Spleen (tissue), 11 donors: ENCODE results near the gene CAPN9. TPM values are rescaled to one million over a fixed set of nuclear protein-coding genes. Genes with fewer than 3 reads are reported as not detected.

ENCODE experiments used
- DNase-seq: peaks from one replicate; pipeline ENCODE4 v3.0.0-alpha.2; 2020
- H3K27ac ChIP-seq, 8 donors: fragments of 200-600 bp; sonication (generic) in 7 of 8; 1 replicate in 4 of 8; 2 replicates in 4 of 8; pipeline versions ENCODE4 v1.5.0 to v1.8.0; 2016 to 2021; ENCODE audit warnings: inconsistent platforms in 4 of 8, mild to moderate bottlenecking in 4 of 8, moderate library complexity in 1 of 8
- H3K27me3 ChIP-seq, 7 donors: fragments of 200-600 bp; sonication (generic) in 6 of 7; replicated peaks in 1 of 7; 1 replicate in 4 of 7; 2 replicates in 3 of 7; pipeline versions ENCODE4 v1.5.0 to v1.8.0; 2016 to 2021; ENCODE audit warnings: inconsistent platforms in 3 of 7, mild to moderate bottlenecking in 1 of 7
- H3K36me3 ChIP-seq, 6 donors: fragments of 200-600 bp; sonication (generic) in 5 of 6; 1 replicate in 4 of 6; 2 replicates in 2 of 6; pipeline versions ENCODE4 v1.5.0 to v1.8.0; 2016 to 2021; ENCODE audit warnings: inconsistent platforms in 2 of 6
- H3K4me1 ChIP-seq, 6 donors: fragments of 200-600 bp; sonication (generic) in 5 of 6; 1 replicate in 3 of 6; 2 replicates in 3 of 6; pipeline versions ENCODE4 v1.5.0 to v1.8.0; 2016 to 2021; ENCODE audit warnings: inconsistent platforms in 3 of 6
- H3K4me3 ChIP-seq, 8 donors: fragments of 200-600 bp; sonication (generic) in 7 of 8; 1 replicate in 4 of 8; 2 replicates in 4 of 8; pipeline versions ENCODE4 v1.5.0 to v1.8.0; 2016 to 2021; ENCODE audit warnings: inconsistent platforms in 4 of 8, mild to moderate bottlenecking in 4 of 8, moderate library complexity in 2 of 8
- H3K9me3 ChIP-seq, 8 donors: fragments of 200-600 bp; sonication (generic) in 7 of 8; 1 replicate in 4 of 8; 2 replicates in 4 of 8; pipeline versions ENCODE4 v1.5.0 to v1.8.0; 2016 to 2021; ENCODE audit warnings: inconsistent platforms in 4 of 8
- CTCF ChIP-seq, 11 experiments: fragments of 200-600 bp in 7 of 11; fragments of 450-650 bp in 4 of 11; sonication (generic) in 4 of 11; IDR thresholded peaks in 8 of 11; conservative IDR thresholded peaks in 3 of 11; 1 replicate in 7 of 11; 2 replicates in 4 of 11; pipeline versions ENCODE4 v1.4.0 to v1.8.0; 2016 to 2021; ENCODE audit warnings: antibody characterized with exemption in 11 of 11, inconsistent platforms in 4 of 11, mild to moderate bottlenecking in 1 of 11
- POLR2A ChIP-seq, 3 donors: fragments of 450-650 bp; IDR thresholded peaks; one replicate each; pipeline ENCODE4 v1.5.1; 2017; ENCODE audit warnings: antibody characterized with exemption in 3 of 3, mild to moderate bottlenecking in 1 of 3
- POLR2AphosphoS5 ChIP-seq, 3 donors: sonication (generic); formaldehyde crosslinking; IDR thresholded peaks; one replicate each; pipeline ENCODE4 v1.5.1; 2017; ENCODE audit warnings: antibody characterized with exemption in 3 of 3
- WGBS, 5 donors: extraction: QIAGEN DNeasy Blood & Tissue Kit in 3 of 5; methylation state at CpG; one replicate each; pipeline versions ENCODE4 v1.1.5 to v1.1.7; 2013 to 2018; 5-methylcytosine and 5-hydroxymethylcytosine counted together
- intact Hi-C: fragments of 100-400 bp; cut with DNase I; formaldehyde crosslinking; loops from one replicate; pipeline ENCODE4 v1.15.0; 2023; ENCODE audit warnings: low total_unique reads
- polyA plus RNA-seq, 3 donors: library from polyadenylated mRNA; stranded (reverse); fragments of 200-250 nt; gene quantifications; one replicate each; pipeline ENCODE4 v1.2.1, GENCODE V29; 2013
- total RNA-seq, 7 donors: library from RNA; depleted of rRNA in 3 of 7; stranded (reverse); fragments of >200 nt in 3 of 7; fragmentation: NEBNext Ultra II Directional in 4 of 7; extraction: Animal tissue kit (Norgen Biotek cat#: 25700) in 4 of 7; gene quantifications; one replicate each; pipeline versions ENCODE4 v1.1.0 to v1.2.1, GENCODE V29; 2016 to 2021
- donor health status: healthy with polysubstance abuse.
- donor health status: DM: no; HTN: no; CAD: no; lungs with moderate emphysema.
- donor health status: DM: no; HTN: no; CAD: no.
- donor health status: Bipolar disorder and iron deficiency.
- donor health status: healthy.
- donor health status: DM: no; HTN: no; CAD: no.
- donor health status: DM: yes; HTN: yes; CAD: no.

The CAPN9 gene
- total and polyA plus RNA-seq, 10 donors, result 0.05 TPM; not detected in 9

DNA sequence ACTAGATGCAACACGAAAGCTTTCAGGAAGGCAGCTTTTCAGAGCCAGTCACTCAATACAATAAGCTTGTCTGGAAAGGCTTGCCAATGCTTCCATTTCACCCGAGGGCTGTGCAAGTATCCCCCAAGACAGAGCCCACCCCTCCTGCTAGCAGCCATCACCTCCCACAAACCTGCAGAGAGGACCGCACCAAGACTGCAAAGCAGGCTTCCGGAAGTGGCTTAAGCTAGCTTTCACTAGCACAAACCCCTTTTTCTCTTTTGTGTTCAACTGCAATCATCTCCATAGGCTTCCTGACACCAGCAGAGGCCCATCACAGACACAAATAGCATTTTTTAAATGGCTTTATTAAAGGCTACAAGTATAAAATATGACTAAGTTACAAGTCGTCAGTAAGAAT is 89.6 kb downstream of the CAPN9 start:
- no peaks in the 10 kb centered on the region for H3K9me3 ChIP-seq
- H3K27me3 ChIP-seq, result no peaks in the 10 kb centered on the region
- TF ChIP-seq CTCF (IDR thresholded peaks at IDR 0.05 in 8 of 11, conservative IDR thresholded peaks at IDR 0.05 in 3 of 11) (no peak), POLR2A (IDR thresholded peaks at IDR 0.05) (no peak), POLR2AphosphoS5 (IDR thresholded peaks at IDR 0.05) (no peak)
- no peak overlapping the region for H3K4me3 ChIP-seq
- no peak for DNase-seq
- intact Hi-C loops, result no loop called here
- H3K4me1 ChIP-seq, result no peaks in the 10 kb centered on the region
- H3K27ac ChIP-seq, result no peak overlapping the region
- H3K36me3 ChIP-seq, result peaks cover 0 to 33% (median 6%) of the 10 kb centered on the region in 6 donors
- WGBS, 5 donors, result 84 to 96% (median 89%) methylated on average over 5 of the region's 5 CpGs

DNA sequence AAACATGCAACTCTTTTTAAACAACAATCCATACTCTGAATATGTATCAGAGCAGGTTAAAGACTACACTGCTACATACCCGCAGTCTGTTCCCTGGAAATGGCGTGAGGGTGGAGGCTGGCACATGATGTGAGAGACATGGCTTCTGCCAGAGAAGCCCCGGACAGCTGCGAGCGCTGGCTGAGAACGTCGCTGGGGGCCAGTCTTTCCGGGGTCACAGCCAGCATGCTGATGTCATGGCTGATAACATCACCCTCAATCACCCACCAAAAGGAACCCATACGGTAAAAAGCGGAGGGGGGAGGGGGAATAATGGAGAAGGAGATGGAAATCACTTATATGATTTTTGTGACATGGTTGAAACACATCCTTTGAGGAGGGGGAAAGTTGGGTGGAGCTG is 92.0 kb downstream of the CAPN9 start:
- TF ChIP-seq POLR2A (IDR thresholded peaks at IDR 0.05) (no peak), POLR2AphosphoS5 (IDR thresholded peaks at IDR 0.05) (no peak), CTCF (IDR thresholded peaks at IDR 0.05 in 8 of 11, conservative IDR thresholded peaks at IDR 0.05 in 3 of 11) (no peak)
- WGBS, 5 donors, result 84 to 93% (median 89%) methylated on average over 10 of the region's 10 CpGs
- Histone ChIP-seq H3K4me1 (no peaks in the 10 kb centered on the region), H3K27me3 (no peaks in the 10 kb centered on the region), H3K27ac (no peak overlapping the region), H3K4me3 (no peak overlapping the region), H3K36me3 (peaks cover 0 to 55% (median 13%) of the 10 kb centered on the region in 6 donors), H3K9me3 (no peaks in the 10 kb centered on the region)
- intact Hi-C loops, result no loop called here
- no peak for DNase-seq

- Histone ChIP-seq H3K36me3 (peaks cover 0 to 55% (median 13%) of the 10 kb centered on the region in 6 donors), H3K27ac (no peak overlapping the region), H3K4me3 (no peak overlapping the region), H3K27me3 (no peaks in the 10 kb centered on the region), H3K4me1 (peaks cover 0 to 2% (median 0%) of the 10 kb centered on the region in 6 donors), H3K9me3 (no peaks in the 10 kb centered on the region)
- intact Hi-C loops, result no loop called here
- TF ChIP-seq CTCF (IDR thresholded peaks at IDR 0.05 in 8 of 11, conservative IDR thresholded peaks at IDR 0.05 in 3 of 11), result no peak
- TF ChIP-seq POLR2AphosphoS5 (IDR thresholded peaks at IDR 0.05), result no peak
- TF ChIP-seq POLR2A (IDR thresholded peaks at IDR 0.05), result no peak
- no peak for DNase-seq
- 89 to 99% (median 97%) methylated on average over 3 to 8 of the region's 8 CpGs for WGBS, 5 donors
Observed at GRCh38 chr1:230842801-230843200, 95.6 kb downstream of the CAPN9 start.

DNA sequence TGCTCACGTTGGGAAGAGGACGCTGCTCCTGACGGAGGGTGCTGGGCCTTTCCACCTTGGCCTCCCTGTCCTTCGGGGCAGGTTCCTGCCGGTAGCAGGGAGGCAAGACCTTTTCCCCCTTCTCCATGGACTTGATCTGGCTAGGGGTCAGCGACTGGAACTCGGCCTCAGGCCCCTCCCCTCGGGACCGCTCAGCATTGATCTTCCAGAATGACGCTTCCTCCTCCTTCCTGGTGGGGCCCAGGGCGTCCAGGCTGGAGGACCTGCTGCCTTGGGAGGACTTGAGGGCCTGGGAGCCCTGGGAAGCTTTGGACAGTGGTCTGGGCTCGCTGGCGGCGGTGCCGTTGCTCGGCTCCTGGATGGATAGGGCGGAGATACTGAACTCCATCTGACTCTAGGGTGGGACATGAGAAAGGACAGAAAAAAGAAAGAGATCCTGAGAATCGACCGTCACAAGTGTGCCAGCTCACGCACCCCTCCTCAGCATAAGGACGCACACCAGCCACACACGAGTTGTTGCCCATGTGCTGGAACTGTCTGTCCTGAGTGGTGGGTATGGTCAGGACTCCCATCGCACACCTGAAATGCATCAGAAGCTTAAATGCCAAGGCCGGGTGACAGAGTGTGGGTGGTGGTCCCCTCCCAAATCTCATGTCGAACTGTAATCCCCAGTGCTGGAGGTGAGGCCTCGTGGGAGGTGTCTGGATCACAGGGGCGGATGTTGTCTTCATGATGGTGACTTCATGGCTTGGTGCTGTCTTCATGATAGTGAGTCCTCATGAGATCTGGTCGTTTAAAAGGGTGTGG is 96.5 kb downstream of the CAPN9 start:
- intact Hi-C loops, result no loop called here
- Histone ChIP-seq H3K4me3 (no peak overlapping the region), H3K36me3 (peaks cover 0 to 46% (median 10%) of the 10 kb centered on the region in 6 donors), H3K27me3 (no peaks in the 10 kb centered on the region), H3K9me3 (no peaks in the 10 kb centered on the region), H3K4me1 (peaks cover 0 to 2% (median 0%) of the 10 kb centered on the region in 6 donors), H3K27ac (no peak overlapping the region)
- WGBS, 5 donors, result 91 to 96% (median 94%) methylated on average over 20 to 28 of the region's 28 CpGs
- no peak for TF ChIP-seq POLR2AphosphoS5 (IDR thresholded peaks at IDR 0.05)
- no peak for TF ChIP-seq CTCF (IDR thresholded peaks at IDR 0.05 in 8 of 11, conservative IDR thresholded peaks at IDR 0.05 in 3 of 11)
- TF ChIP-seq POLR2A (IDR thresholded peaks at IDR 0.05), result no peak
- no peak for DNase-seq
